Measurements from ENCODE around the gene NPIPB9. TPM values are rescaled to one million over a fixed set of nuclear protein-coding genes. Genes with fewer than 3 reads are reported as not detected.

Gene NPIPB9
- total and polyA plus RNA-seq, 7 donors, result 0.12 to 1.2 (median 0.51) TPM; not detected in 3

- ATAC-seq (no peak), DNase-seq (no peak)
- peak overlapping the region; percentile 84 for H3K4me3 ChIP-seq
- no peaks in the 10 kb centered on the region for H3K9me3 ChIP-seq
- peaks cover 19% of the 10 kb centered on the region for H3K4me1 ChIP-seq
- TF ChIP-seq CTCF (IDR thresholded peaks at IDR 0.05), result no peak
- H3K27me3 ChIP-seq (ENCODE audit: insufficient read depth in 3 of 3, low read length in 2 of 3), result no peaks in the 10 kb centered on the region
- H3K36me3 ChIP-seq (ENCODE audit: insufficient read depth in 1 of 2, low read depth in 1 of 2), result peaks cover 0 to 20% of the 10 kb centered on the region in 2 donors
- 27 to 31% (median 27%) methylated on average over 13 of the region's 13 CpGs for WGBS, 3 donors
- peak overlapping the region; percentile 93 for H3K27ac ChIP-seq
- intact Hi-C loops (cut with DNase I), result loop anchor here in 1 of 2 donors (1.0 to 5.0 kb wide), 3 partner anchors 24 to 125 kb away; partner anchors contain the start of genes SH2B1 and TUFM
Observed at GRCh38 chr16:28821874-28822519, 70.4 kb downstream of the NPIPB9 start.

Other genes starting within 250 kb of the NPIPB9 start
- gene IL27, start 245.0 kb upstream of the NPIPB9 start, total RNA-seq, result not detected
- gene IL27, start 245.0 kb upstream of the NPIPB9 start, polyA plus RNA-seq, result under 1 TPM in 1 of 3 donors, not detected in 2; 0.10 TPM
- gene NUPR1, start 212.8 kb upstream of the NPIPB9 start, total RNA-seq, result 100 to 1,000 TPM in 1 of 4 donors, 10 to 100 TPM in 3; 23.7 to 139 (median 34.9) TPM
- 100 to 1,000 TPM in 1 of 3 donors, 10 to 100 TPM in 2; 40.9 to 141 (median 63.2) TPM for gene NUPR1, start 212.8 kb upstream of the NPIPB9 start, polyA plus RNA-seq
- gene SGF29, start 197.9 kb upstream of the NPIPB9 start, total RNA-seq, result 10 to 100 TPM; 20.5 to 48.3 (median 25.9) TPM
- 10 to 100 TPM; 22.3 to 47.4 (median 29.4) TPM for gene SGF29, start 197.9 kb upstream of the NPIPB9 start, polyA plus RNA-seq
- 1 to 10 TPM in 1 of 4 donors, under 1 TPM in 2, not detected in 1; 0.34 to 1.5 (median 0.52) TPM for gene SULT1A2, start 154.7 kb upstream of the NPIPB9 start, total RNA-seq
- under 1 TPM in 2 of 3 donors, not detected in 1; 0.09 to 0.34 TPM for gene SULT1A2, start 154.7 kb upstream of the NPIPB9 start, polyA plus RNA-seq
- 10 to 100 TPM in 3 of 4 donors, 1 to 10 TPM in 1; 8.1 to 22.8 (median 13.4) TPM for gene SULT1A1, start 141.7 kb upstream of the NPIPB9 start, total RNA-seq
- 1 to 10 TPM; 2.8 to 6.3 (median 3.5) TPM for gene SULT1A1, start 141.7 kb upstream of the NPIPB9 start, polyA plus RNA-seq
- gene NPIPB8, start 113.7 kb upstream of the NPIPB9 start, total RNA-seq, result under 1 TPM in 1 of 4 donors, not detected in 3; 0.78 TPM
- not detected for gene NPIPB8, start 113.7 kb upstream of the NPIPB9 start, polyA plus RNA-seq
- gene EIF3C, start 40.3 kb upstream of the NPIPB9 start, total RNA-seq, result 100 to 1,000 TPM; 434 to 640 (median 556) TPM
- 100 to 1,000 TPM; 344 to 676 (median 345) TPM for gene EIF3C, start 40.3 kb upstream of the NPIPB9 start, polyA plus RNA-seq
- 10 to 100 TPM; 47.7 to 66.2 (median 55.4) TPM for gene ATXN2L, start 71.2 kb downstream of the NPIPB9 start, total RNA-seq
- 10 to 100 TPM; 28.8 to 50.0 (median 37.2) TPM for gene ATXN2L, start 71.2 kb downstream of the NPIPB9 start, polyA plus RNA-seq
- gene TUFM, start 94.6 kb downstream of the NPIPB9 start, total RNA-seq, result 100 to 1,000 TPM; 155 to 233 (median 187) TPM
- gene TUFM, start 94.6 kb downstream of the NPIPB9 start, polyA plus RNA-seq, result 100 to 1,000 TPM; 211 to 355 (median 240) TPM
- 10 to 100 TPM; 22.9 to 44.6 (median 39.9) TPM for gene SH2B1, start 112.1 kb downstream of the NPIPB9 start, total RNA-seq
- 10 to 100 TPM; 21.0 to 47.5 (median 28.1) TPM for gene SH2B1, start 112.1 kb downstream of the NPIPB9 start, polyA plus RNA-seq
- 1,000 to 10,000 TPM in 3 of 4 donors, 100 to 1,000 TPM in 1; 639 to 2,539 (median 1,923) TPM for gene ATP2A1, start 126.7 kb downstream of the NPIPB9 start, total RNA-seq
- 1,000 to 10,000 TPM in 2 of 3 donors, 100 to 1,000 TPM in 1; 169 to 1,914 (median 1,496) TPM for gene ATP2A1, start 126.7 kb downstream of the NPIPB9 start, polyA plus RNA-seq
- 1 to 10 TPM; 3.1 to 7.0 (median 5.2) TPM for gene RABEP2, start 173.5 kb downstream of the NPIPB9 start, total RNA-seq
- gene RABEP2, start 173.5 kb downstream of the NPIPB9 start, polyA plus RNA-seq, result 10 to 100 TPM in 1 of 3 donors, 1 to 10 TPM in 2; 6.2 to 22.8 (median 8.2) TPM
- under 1 TPM in 2 of 4 donors, not detected in 2; 0.12 to 0.32 TPM for gene CD19, start 180.2 kb downstream of the NPIPB9 start, total RNA-seq
- gene CD19, start 180.2 kb downstream of the NPIPB9 start, polyA plus RNA-seq, result under 1 TPM in 2 of 3 donors, not detected in 1; 0.10 to 0.17 TPM
- gene NFATC2IP, start 199.2 kb downstream of the NPIPB9 start, total RNA-seq, result 10 to 100 TPM; 17.6 to 20.4 (median 18.8) TPM
- gene NFATC2IP, start 199.2 kb downstream of the NPIPB9 start, polyA plus RNA-seq, result 10 to 100 TPM; 10.6 to 16.4 (median 16.2) TPM
- 10 to 100 TPM; 12.9 to 20.3 (median 16.1) TPM for gene SPNS1, start 223.0 kb downstream of the NPIPB9 start, total RNA-seq
- 10 to 100 TPM; 21.9 to 46.9 (median 38.0) TPM for gene SPNS1, start 223.0 kb downstream of the NPIPB9 start, polyA plus RNA-seq
- gene LAT, start 233.3 kb downstream of the NPIPB9 start, total RNA-seq, result 1 to 10 TPM; 1.6 to 2.0 (median 1.7) TPM
- gene LAT, start 233.3 kb downstream of the NPIPB9 start, polyA plus RNA-seq, result 1 to 10 TPM; 1.7 to 2.1 (median 1.8) TPM

Data from psoas muscle (tissue), 8 donors.